ENCODE data around the gene SLC2A6. TPM values are rescaled to one million over a fixed set of nuclear protein-coding genes. Genes with fewer than 3 reads are reported as not detected.

The SLC2A6 gene
- total RNA-seq, 4 donors from 2014 or later = 0.95 to 10.7 (median 2.2) TPM

GRCh38 chr9:133520121-133520835, 41.4 kb upstream of the SLC2A6 start:
- no peaks in the 10 kb centered on the region for H3K36me3 ChIP-seq
- no peaks in the 10 kb centered on the region for H3K4me1 ChIP-seq
- H3K27ac ChIP-seq = no peak overlapping the region
- no peaks in the 10 kb centered on the region for H3K27me3 ChIP-seq
- no peak for TF ChIP-seq POLR2A (IDR thresholded peaks at IDR 0.05)
- no peaks in the 10 kb centered on the region for H3K9me3 ChIP-seq
- H3K4me3 ChIP-seq = no peak overlapping the region
- DNase-seq = no peak

GRCh38 chr9:133519693-133520092, 40.8 kb upstream of the SLC2A6 start:
- no peak for TF ChIP-seq POLR2A (IDR thresholded peaks at IDR 0.05)
- no peak for TF ChIP-seq CTCF (IDR thresholded peaks at IDR 0.05)
- H3K4me3 ChIP-seq = no peak overlapping the region
- no peak overlapping the region for H3K27ac ChIP-seq
- no peaks in the 10 kb centered on the region for H3K36me3 ChIP-seq
- no peaks in the 10 kb centered on the region for H3K9me3 ChIP-seq
- H3K4me1 ChIP-seq = no peaks in the 10 kb centered on the region
- DNase-seq = no peak
- no peaks in the 10 kb centered on the region for H3K27me3 ChIP-seq

- H3K4me3 ChIP-seq = no peak overlapping the region
- no peak overlapping the region for H3K27ac ChIP-seq
- no peaks in the 10 kb centered on the region for H3K27me3 ChIP-seq
- no peaks in the 10 kb centered on the region for H3K36me3 ChIP-seq
- no peak for DNase-seq
- TF ChIP-seq POLR2A (IDR thresholded peaks at IDR 0.05) = no peak
- TF ChIP-seq CTCF (IDR thresholded peaks at IDR 0.05) = no peak
- no peaks in the 10 kb centered on the region for H3K4me1 ChIP-seq
- H3K9me3 ChIP-seq = no peaks in the 10 kb centered on the region
Observed at GRCh38 chr9:133518706-133519449, 40.0 kb upstream of the SLC2A6 start.

- Histone ChIP-seq H3K36me3 (no peaks in the 10 kb centered on the region), H3K27ac (no peak overlapping the region), H3K4me3 (no peak overlapping the region), H3K4me1 (no peaks in the 10 kb centered on the region), H3K27me3 (no peaks in the 10 kb centered on the region), H3K9me3 (no peaks in the 10 kb centered on the region)
- TF ChIP-seq CTCF (IDR thresholded peaks at IDR 0.05) = no peak
- no peak for TF ChIP-seq POLR2A (IDR thresholded peaks at IDR 0.05)
- no peak for DNase-seq
Observed at GRCh38 chr9:133518200-133518599, 39.3 kb upstream of the SLC2A6 start.

- Histone ChIP-seq H3K4me1 (no peaks in the 10 kb centered on the region), H3K9me3 (no peaks in the 10 kb centered on the region), H3K27me3 (no peaks in the 10 kb centered on the region), H3K27ac (no peak overlapping the region), H3K36me3 (no peaks in the 10 kb centered on the region), H3K4me3 (no peak overlapping the region)
- no peak for TF ChIP-seq CTCF (IDR thresholded peaks at IDR 0.05)
- TF ChIP-seq POLR2A (IDR thresholded peaks at IDR 0.05) = no peak
- DNase-seq = no peak
Observed at GRCh38 chr9:133517711-133518110, 38.8 kb upstream of the SLC2A6 start.

- H3K4me3 ChIP-seq = no peak overlapping the region
- no peaks in the 10 kb centered on the region for H3K4me1 ChIP-seq
- H3K36me3 ChIP-seq = no peaks in the 10 kb centered on the region
- no peaks in the 10 kb centered on the region for H3K27me3 ChIP-seq
- no peak for DNase-seq
- H3K9me3 ChIP-seq = no peaks in the 10 kb centered on the region
- TF ChIP-seq CTCF (IDR thresholded peaks at IDR 0.05) (no peak), POLR2A (IDR thresholded peaks at IDR 0.05) (no peak)
- no peak overlapping the region for H3K27ac ChIP-seq
Observed at GRCh38 chr9:133516961-133517350, 38.1 kb upstream of the SLC2A6 start.
